ENCODE results near the gene TFAP2A. TPM values are rescaled to one million over a fixed set of nuclear protein-coding genes. Genes with fewer than 3 reads are reported as not detected.

The TFAP2A gene
- polyA plus RNA-seq, 2 of the 4 experiments (the other 2 are of a cell fraction): 13.1 to 26.9 TPM

DNA sequence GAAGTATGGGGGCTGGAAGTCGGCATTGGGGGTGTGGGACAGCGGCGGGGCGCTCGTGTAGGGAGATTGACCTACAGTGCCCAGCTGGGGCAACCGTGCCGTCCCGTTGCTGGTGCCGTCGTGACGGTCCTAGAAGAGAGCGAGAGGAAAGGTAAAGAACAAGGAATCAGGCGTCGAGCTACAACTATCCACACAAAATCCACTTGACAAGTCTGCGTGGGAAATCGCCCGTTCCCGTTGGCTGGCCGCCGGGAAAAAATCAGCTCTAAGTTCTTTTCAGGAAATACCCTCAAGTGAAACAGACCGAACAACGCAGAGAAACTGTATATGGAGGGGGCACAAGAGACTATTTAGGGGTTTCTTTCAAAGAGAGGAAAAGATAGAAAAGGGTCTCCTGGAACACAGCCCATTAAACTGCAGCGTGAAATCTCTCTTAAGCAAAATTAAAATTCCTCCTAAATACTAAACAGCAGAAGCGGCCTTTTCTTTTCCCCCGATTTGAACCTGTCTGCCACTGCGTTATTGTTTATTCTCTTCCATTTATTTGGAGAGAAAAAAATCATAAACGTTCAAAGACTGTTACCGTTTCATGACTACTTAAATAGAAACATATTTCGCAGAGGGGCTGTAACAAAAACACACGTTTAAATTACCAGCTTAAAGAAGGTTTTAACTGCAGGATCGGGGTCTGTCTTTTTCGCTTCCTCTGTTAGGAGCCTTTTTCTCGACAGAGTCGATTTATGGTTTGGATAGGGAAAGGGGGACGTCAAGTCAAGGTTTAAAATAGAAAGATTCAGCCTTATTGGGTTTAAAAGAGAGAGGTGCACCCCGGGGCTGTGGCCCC lies 4.4 kb downstream of the TFAP2A start:
- POLR2A ChIA-PET: interaction anchor here (0.7 to 1.0 kb wide), 2 partner anchors 31 to 43 kb away, joined by 3 to 10 read pairs; no protein-coding TSS in a partner anchor
- H3K9me3 ChIP-seq: no peaks in the 10 kb centered on the region
- TF ChIP-seq, protein P1, sequence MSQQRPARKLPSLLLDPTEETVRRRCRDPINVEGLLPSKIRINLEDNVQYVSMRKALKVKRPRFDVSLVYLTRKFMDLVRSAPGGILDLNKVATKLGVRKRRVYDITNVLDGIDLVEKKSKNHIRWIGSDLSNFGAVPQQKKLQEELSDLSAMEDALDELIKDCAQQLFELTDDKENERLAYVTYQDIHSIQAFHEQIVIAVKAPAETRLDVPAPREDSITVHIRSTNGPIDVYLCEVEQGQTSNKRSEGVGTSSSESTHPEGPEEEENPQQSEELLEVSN (IDR thresholded peaks at IDR 0.05; ENCODE audit: borderline replicate concordance, low read depth): no peak
- TF ChIP-seq TFCP2L1 (CRISPR knock-in tag; IDR thresholded peaks at IDR 0.05) (no peak), MAZ (IDR thresholded peaks at IDR 0.05; ENCODE audit: borderline replicate concordance, low read depth, low read length) (no peak)
- H3K27ac ChIP-seq: peak overlapping the region; percentile 96 to 98
- H3K4me2 ChIP-seq: peak overlapping the region; percentile 88
- ATAC-seq (no peak), DNase-seq (ENCODE audit: low read depth in 1 of 2, low spot score in 1 of 2) (no peak), FAIRE-seq (no peak)
- H3K4me3 ChIP-seq: peak overlapping the region; percentile 52
- CTCF ChIA-PET: interaction anchor here (1.6 kb wide), 1 partner anchor 1160 kb away, joined by 6 read pairs; no protein-coding TSS in a partner anchor
- 2% methylated on average over 34 of the region's 36 CpGs for WGBS (ENCODE audit: missing lambda C conversion rate)
- peaks cover 23% of the 10 kb centered on the region; the same call in 2 of the 3 replicates for H3K4me1 ChIP-seq

DNA sequence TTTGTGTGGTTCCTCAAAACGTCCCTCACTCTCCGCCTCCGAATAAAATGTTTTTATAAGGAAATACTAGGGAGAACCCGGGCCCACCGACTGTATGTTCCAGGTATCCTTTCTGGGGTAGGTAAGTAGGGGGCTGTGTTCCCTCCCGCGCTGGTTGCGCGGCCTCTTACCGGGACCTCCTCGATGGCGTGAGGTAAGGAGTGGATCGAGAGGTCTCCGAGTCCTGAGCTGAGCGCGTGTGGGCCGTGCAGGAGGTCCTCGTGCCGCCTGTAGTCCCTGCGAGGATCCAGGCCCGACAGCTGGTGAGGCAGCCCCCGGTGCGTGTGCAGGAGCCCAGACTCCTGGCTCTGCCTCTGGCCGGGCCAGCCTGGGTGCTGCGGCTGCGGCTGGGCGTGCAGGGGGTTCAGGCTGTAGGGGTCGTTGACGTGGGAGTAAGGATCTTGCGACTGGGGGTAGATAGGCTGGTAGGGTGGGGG lies 5.1 kb downstream of the TFAP2A start:
- Histone ChIP-seq H3K4me2 (peak overlapping the region; percentile 88), H3K4me1 (peaks cover 22% of the 10 kb centered on the region; the same call in 2 of the 3 replicates), H3K4me3 (peak overlapping the region; percentile 52), H3K9me3 (no peaks in the 10 kb centered on the region), H3K27ac (peak overlapping the region; percentile 96 to 98)
- ChIA-PET CTCF (interaction anchor here (1.5 to 1.6 kb wide), 2 partner anchors 12 to 1159 kb away, joined by 4 to 6 read pairs; no protein-coding TSS in a partner anchor), POLR2A (no interaction called here)
- 2% methylated on average over 19 of the region's 30 CpGs for WGBS (ENCODE audit: missing lambda C conversion rate)
- no peak for DNase-seq (ENCODE audit: low read depth in 1 of 2, low spot score in 1 of 2)
- TF ChIP-seq FOSB (CRISPR knock-in tag; IDR thresholded peaks at IDR 0.05) (no peak), HOXB5 (CRISPR knock-in tag; IDR thresholded peaks at IDR 0.05) (no peak), EP300 (IDR thresholded peaks at IDR 0.05) (no peak), ZFP36 (IDR thresholded peaks at IDR 0.05; ENCODE audit: borderline replicate concordance, partially characterized antibody) (no peak), MYC (IDR thresholded peaks at IDR 0.05; ENCODE audit: borderline replicate concordance, low read length) (no peak), HEYL (CRISPR knock-in tag; IDR thresholded peaks at IDR 0.05) (no peak), EHF (CRISPR knock-in tag; IDR thresholded peaks at IDR 0.05) (no peak), ZC3H11A (IDR thresholded peaks at IDR 0.05) (no peak), JUN (IDR thresholded peaks at IDR 0.05) (no peak)
- TF ChIP-seq, protein P2, sequence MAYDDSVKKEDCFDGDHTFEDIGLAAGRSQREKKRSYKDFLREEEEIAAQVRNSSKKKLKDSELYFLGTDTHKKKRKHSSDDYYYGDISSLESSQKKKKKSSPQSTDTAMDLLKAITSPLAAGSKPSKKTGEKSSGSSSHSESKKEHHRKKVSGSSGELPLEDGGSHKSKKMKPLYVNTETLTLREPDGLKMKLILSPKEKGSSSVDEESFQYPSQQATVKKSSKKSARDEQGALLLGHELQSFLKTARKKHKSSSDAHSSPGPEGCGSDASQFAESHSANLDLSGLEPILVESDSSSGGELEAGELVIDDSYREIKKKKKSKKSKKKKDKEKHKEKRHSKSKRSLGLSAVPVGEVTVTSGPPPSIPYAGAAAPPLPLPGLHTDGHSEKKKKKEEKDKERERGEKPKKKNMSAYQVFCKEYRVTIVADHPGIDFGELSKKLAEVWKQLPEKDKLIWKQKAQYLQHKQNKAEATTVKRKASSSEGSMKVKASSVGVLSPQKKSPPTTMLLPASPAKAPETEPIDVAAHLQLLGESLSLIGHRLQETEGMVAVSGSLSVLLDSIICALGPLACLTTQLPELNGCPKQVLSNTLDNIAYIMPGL (CRISPR knock-in tag; IDR thresholded peaks at IDR 0.05; ENCODE audit: borderline replicate concordance): no peak
- TF ChIP-seq, protein P3, sequence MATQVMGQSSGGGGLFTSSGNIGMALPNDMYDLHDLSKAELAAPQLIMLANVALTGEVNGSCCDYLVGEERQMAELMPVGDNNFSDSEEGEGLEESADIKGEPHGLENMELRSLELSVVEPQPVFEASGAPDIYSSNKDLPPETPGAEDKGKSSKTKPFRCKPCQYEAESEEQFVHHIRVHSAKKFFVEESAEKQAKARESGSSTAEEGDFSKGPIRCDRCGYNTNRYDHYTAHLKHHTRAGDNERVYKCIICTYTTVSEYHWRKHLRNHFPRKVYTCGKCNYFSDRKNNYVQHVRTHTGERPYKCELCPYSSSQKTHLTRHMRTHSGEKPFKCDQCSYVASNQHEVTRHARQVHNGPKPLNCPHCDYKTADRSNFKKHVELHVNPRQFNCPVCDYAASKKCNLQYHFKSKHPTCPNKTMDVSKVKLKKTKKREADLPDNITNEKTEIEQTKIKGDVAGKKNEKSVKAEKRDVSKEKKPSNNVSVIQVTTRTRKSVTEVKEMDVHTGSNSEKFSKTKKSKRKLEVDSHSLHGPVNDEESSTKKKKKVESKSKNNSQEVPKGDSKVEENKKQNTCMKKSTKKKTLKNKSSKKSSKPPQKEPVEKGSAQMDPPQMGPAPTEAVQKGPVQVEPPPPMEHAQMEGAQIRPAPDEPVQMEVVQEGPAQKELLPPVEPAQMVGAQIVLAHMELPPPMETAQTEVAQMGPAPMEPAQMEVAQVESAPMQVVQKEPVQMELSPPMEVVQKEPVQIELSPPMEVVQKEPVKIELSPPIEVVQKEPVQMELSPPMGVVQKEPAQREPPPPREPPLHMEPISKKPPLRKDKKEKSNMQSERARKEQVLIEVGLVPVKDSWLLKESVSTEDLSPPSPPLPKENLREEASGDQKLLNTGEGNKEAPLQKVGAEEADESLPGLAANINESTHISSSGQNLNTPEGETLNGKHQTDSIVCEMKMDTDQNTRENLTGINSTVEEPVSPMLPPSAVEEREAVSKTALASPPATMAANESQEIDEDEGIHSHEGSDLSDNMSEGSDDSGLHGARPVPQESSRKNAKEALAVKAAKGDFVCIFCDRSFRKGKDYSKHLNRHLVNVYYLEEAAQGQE (IDR thresholded peaks at IDR 0.05): no peak
- TF ChIP-seq, protein P1 (IDR thresholded peaks at IDR 0.05; ENCODE audit: borderline replicate concordance, low read depth): no peak
- TF ChIP-seq, protein P4, sequence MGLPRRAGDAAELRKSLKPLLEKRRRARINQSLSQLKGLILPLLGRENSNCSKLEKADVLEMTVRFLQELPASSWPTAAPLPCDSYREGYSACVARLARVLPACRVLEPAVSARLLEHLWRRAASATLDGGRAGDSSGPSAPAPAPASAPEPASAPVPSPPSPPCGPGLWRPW (IDR thresholded peaks at IDR 0.05): no peak
- no peak for ATAC-seq
- no peak for FAIRE-seq
